HFF-Myc (cell line): ENCODE data around the gene NXPE3.

Source experiments
- DNase-seq: peaks from one replicate; pipeline ENCODE4 v3.0.0-alpha.2; 2011; ENCODE audit warnings: low read depth; ENCODE audit errors: extremely low read depth
- H3K4me3 ChIP-seq: replicated peaks from 2 replicates; pipeline ENCODE4 v1.5.1; 2011; ENCODE audit warnings: low read depth, mild to moderate bottlenecking, control low read depth, low read length
- TF ChIP-seq, protein P1 (sequence below): IDR thresholded peaks from 2 replicates; pipeline ENCODE4 v1.5.1; 2012; ENCODE audit warnings: mild to moderate bottlenecking, low read depth, low read length, control low read depth; ENCODE audit errors: missing control alignments

NXPE3 gene

DNA sequence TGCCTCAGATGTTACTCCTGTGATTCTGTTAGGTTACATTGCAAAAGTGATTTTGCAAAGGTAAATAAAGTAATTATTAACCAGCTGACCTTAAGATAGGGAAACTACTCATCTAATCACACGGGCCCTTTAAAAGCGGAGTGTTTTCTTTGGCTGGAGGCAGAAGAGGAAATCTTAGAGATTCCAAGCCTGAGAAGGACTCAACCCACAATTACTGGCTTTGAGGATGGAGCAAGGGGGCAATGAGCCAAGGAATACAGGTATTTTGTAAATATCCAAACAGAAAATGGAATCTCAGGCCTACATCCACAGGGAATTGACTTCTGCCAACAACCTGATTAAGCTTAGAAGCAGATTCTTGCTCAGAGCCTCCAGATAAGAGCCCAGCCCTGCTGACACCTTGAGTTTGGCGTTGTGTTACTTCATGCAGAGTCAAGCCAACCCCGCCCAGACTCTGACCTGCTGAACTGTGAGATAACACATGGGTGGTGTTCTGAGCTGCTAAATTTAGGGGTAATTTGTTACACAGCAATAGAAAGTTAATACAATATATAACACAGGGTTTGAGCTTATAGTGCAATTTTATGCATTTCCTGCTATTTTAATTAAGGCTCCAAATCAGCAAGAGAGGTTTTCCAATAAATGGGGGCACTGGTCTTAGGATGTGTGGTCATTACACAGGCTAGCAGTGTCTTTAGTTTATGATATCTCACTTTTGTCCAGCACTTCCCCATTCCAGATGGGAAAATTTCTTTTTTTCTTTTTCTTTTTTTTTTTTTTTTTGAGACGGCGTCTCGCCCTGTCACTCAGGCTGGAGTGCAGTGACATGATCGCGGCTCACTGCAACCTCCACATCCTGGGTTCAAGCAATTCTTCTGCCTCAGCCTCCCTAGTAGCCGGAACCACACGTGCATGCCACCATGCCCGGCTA, 89.8 kb downstream of the NXPE3 start:
- H3K4me3 ChIP-seq: no peak overlapping the region
- DNase-seq: no peak
- TF ChIP-seq, protein P1, sequence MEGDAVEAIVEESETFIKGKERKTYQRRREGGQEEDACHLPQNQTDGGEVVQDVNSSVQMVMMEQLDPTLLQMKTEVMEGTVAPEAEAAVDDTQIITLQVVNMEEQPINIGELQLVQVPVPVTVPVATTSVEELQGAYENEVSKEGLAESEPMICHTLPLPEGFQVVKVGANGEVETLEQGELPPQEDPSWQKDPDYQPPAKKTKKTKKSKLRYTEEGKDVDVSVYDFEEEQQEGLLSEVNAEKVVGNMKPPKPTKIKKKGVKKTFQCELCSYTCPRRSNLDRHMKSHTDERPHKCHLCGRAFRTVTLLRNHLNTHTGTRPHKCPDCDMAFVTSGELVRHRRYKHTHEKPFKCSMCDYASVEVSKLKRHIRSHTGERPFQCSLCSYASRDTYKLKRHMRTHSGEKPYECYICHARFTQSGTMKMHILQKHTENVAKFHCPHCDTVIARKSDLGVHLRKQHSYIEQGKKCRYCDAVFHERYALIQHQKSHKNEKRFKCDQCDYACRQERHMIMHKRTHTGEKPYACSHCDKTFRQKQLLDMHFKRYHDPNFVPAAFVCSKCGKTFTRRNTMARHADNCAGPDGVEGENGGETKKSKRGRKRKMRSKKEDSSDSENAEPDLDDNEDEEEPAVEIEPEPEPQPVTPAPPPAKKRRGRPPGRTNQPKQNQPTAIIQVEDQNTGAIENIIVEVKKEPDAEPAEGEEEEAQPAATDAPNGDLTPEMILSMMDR: no peak

DNA sequence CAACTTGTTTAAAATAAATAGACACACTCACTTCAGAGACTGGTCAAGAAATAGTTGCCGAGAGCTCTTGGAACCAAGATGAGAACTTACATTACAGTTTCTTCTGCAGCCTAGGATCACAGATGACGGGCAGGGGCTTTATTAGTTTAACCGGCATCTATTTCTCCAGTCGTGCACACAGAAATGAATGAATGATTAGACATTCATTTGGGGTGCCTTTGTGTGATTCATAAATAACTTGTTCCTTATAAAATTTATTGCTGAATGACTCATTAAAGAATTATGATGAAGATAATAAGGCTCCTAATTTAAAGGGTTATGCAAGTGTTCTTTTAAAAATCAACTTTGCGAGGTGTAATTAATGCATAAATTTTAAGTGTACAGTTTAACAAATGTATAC, 91.1 kb downstream of the NXPE3 start:
- TF ChIP-seq, protein P1: no peak
- DNase-seq: no peak
- H3K4me3 ChIP-seq: no peak overlapping the region

DNA sequence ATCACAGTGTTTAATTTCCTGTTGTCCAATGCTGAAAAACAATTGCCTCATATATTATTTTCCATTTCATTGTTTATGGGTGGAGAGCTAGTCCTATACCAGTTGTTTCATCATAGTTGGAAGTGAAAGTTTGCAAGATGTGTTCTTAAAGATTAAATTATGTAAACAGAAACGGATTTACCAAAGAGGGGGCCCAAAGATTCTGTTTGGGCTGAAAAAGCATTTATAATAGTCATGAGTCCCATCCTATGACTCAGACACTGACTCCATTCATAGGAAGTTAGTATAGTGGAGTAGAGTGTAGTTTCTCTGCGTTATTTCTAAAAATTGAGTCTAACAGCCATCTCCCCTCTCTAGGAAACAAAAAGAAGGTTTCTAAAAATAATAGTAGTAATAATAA, 94.6 kb downstream of the NXPE3 start:
- no peak for DNase-seq
- TF ChIP-seq, protein P1: no peak
- no peak overlapping the region for H3K4me3 ChIP-seq

DNA sequence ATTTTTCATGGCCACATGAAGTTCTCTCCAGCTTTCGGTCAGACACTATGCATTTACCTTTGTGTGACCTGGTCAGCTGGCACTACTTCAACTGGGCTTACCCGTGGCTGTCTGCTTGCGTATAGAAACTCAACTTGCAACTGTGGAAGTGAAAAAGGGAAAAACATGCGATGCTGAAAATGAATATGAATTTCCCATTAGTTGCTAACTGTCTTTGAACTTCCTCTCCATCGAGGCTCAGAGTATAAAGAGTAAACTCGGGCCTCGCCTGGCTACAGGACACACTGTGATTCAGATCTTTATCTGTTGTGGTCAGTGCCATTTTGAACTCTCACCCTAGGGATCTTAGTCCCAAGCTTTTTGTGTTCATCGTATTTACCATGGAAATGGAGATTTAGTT, 97.1 kb downstream of the NXPE3 start:
- no peak for DNase-seq
- TF ChIP-seq, protein P1: no peak
- no peak overlapping the region for H3K4me3 ChIP-seq
